Endometrial microvascular endothelial cells (primary cell): ENCODE results near the gene NUDT8. TPM values are rescaled to one million over a fixed set of nuclear protein-coding genes. Genes with fewer than 3 reads are reported as not detected.

Experiments used
- in situ Hi-C: cut with HindIII; loops from 2 replicates; pipeline ENCODE4 v1.10.0; 2017; ENCODE audit warnings: low sequenced_read_pairs, low pct_unique_long_range_greater_than_20kb; ENCODE audit errors: inconsistent ontology term
- total RNA-seq: library from RNA; depleted of rRNA; stranded (reverse); fragments of >200 nt; gene quantifications from one replicate; pipeline ENCODE4 v1.2.3, GENCODE V29; 2015; ENCODE audit errors: inconsistent ontology term

The NUDT8 gene
- total RNA-seq, 1 donor from 2014 or later: 12.9 TPM

DNA sequence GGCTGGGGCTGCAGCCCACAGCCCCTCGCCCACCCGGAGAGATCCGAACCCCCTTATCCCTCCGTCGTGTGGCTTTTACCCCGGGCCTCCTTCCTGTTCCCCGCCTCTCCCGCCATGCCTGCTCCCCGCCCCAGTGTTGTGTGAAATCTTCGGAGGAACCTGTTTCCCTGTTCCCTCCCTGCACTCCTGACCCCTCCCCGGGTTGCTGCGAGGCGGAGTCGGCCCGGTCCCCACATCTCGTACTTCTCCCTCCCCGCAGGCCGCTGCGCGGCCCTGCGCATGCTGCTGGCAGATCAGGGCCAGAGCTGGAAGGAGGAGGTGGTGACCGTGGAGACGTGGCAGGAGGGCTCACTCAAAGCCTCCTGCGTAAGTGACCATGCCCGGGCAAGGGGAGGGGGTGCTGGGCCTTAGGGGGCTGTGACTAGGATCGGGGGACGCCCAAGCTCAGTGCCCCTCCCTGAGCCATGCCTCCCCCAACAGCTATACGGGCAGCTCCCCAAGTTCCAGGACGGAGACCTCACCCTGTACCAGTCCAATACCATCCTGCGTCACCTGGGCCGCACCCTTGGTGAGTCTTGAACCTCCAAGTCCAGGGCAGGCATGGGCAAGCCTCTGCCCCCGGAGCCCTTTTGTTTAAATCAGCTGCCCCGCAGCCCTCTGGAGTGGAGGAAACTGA, 45.4 kb downstream of the NUDT8 start:
- in situ Hi-C loops: no loop called here

DNA sequence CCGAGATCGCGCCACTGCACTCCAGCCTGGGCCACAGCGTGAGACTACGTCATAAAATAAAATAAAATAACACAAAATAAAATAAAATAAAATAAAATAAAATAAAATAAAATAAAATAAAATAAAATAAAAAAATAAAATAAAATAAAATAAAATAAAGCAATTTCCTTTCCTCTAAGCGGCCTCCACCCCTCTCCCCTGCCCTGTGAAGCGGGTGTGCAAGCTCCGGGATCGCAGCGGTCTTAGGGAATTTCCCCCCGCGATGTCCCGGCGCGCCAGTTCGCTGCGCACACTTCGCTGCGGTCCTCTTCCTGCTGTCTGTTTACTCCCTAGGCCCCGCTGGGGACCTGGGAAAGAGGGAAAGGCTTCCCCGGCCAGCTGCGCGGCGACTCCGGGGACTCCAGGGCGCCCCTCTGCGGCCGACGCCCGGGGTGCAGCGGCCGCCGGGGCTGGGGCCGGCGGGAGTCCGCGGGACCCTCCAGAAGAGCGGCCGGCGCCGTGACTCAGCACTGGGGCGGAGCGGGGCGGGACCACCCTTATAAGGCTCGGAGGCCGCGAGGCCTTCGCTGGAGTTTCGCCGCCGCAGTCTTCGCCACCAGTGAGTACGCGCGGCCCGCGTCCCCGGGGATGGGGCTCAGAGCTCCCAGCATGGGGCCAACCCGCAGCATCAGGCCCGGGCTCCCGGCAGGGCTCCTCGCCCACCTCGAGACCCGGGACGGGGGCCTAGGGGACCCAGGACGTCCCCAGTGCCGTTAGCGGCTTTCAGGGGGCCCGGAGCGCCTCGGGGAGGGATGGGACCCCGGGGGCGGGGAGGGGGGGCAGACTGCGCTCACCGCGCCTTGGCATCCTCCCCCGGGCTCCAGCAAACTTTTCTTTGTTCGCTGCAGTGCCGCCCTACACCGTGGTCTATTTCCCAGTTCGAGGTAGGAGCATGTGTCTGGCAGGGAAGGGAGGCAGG, 46.2 kb downstream of the NUDT8 start, which contains the start of gene GSTP1:
TSS of gene GSTP1 (plus strand) at position 566 of the 958 bp plus-strand sequence. CDS start at position 598, 32 bp downstream.
- in situ Hi-C loops: no loop called here

DNA sequence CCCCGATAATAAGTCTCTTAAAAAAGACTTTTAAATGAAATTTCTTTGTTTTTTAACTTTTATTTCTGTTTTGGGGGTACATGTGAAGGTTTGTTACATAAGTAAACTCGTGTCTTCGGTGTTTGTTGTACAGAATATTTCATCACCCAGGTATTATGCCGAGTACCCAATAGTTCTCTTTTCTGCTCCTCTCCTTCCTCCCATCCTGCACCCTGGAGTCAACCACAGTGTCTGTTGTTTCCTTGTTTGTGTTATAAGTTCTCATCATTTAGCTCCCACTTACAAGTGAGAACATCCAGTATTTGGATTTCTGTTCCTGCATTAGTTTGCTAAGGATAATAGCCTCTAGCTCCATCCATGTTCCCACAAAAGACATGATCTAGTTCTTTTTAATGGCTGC, 47.7 kb downstream of the NUDT8 start:
- in situ Hi-C loops: no loop called here

DNA sequence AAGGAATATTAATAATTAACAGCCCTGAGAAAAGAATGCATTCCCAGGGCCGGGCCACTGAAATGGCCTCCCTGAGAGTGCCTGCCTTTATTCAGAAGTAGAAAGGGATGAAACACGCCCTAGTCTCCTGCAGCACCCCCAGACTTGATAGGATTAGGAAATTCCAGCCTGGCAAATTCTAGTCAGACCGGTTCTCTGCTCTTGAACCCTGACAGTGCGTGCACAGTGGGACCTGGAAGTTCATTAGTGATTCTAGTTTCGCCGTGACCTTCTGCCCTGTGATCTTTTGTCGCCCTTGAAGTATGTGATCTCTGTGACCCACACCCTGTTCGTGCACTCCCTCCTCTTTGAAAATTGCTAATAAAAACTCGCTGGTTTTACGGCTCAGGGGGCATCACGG, 48.3 kb downstream of the NUDT8 start:
- in situ Hi-C loops: no loop called here

DNA sequence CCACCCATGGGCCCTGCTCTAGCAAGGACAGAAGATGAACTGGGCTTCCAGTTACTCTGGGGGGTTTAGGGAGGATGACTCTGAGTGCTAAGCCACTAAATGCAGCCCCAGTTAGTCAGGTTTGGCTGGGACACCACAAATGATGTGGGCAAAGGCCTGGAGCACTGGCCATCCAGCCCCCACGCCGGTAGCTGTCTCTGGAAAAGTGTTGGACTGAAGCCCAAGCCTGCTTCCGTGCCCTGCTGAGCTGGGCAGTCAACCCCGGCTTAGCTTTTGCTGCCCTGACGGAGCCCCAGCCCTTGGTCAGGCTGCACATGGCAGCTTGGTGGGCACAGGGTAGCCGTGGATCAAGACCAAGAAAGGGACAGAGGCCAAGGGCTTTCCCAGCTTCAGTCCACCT, 51.8 kb downstream of the NUDT8 start:
- in situ Hi-C loops: no loop called here

Other genes starting within 250 kb of the NUDT8 start
- 9.5 TPM for gene RAD9A, start 238.0 kb downstream of the NUDT8 start, total RNA-seq
- 302 TPM for gene PPP1CA, start 228.1 kb downstream of the NUDT8 start, total RNA-seq
- not detected for gene TBC1D10C, start 225.9 kb downstream of the NUDT8 start, total RNA-seq
- not detected for gene CARNS1, start 214.3 kb downstream of the NUDT8 start, total RNA-seq
- gene RPS6KB2, start 201.4 kb downstream of the NUDT8 start, total RNA-seq: 65.8 TPM
- gene PTPRCAP, start 192.3 kb downstream of the NUDT8 start, total RNA-seq: not detected
- gene CORO1B, start 186.5 kb downstream of the NUDT8 start, total RNA-seq: 130 TPM
- gene GPR152, start 177.2 kb downstream of the NUDT8 start, total RNA-seq: not detected
- gene CABP4, start 174.6 kb downstream of the NUDT8 start, total RNA-seq: 2.0 TPM
- gene TMEM134, start 160.7 kb downstream of the NUDT8 start, total RNA-seq: 39.0 TPM
- 31.4 TPM for gene AIP, start 146.9 kb downstream of the NUDT8 start, total RNA-seq
- gene PITPNM1, start 124.6 kb downstream of the NUDT8 start, total RNA-seq: 12.5 TPM
- gene CDK2AP2, start 121.8 kb downstream of the NUDT8 start, total RNA-seq: 53.1 TPM
- not detected for gene CABP2, start 106.5 kb downstream of the NUDT8 start, total RNA-seq
- 1,295 TPM for gene GSTP1, start 46.1 kb downstream of the NUDT8 start, total RNA-seq
- gene NDUFV1, start 23.0 kb downstream of the NUDT8 start, total RNA-seq: 254 TPM
- not detected for gene TBX10, start 9.8 kb upstream of the NUDT8 start, total RNA-seq
- not detected for gene ACY3, start 20.8 kb upstream of the NUDT8 start, total RNA-seq
- gene ALDH3B2, start 44.7 kb upstream of the NUDT8 start, total RNA-seq: not detected